Dendritic cell treated with granulocyte-macrophage colony-stimulating factor and Interleukin-4, amounts not matched to agents 40 ng/mL and 50 ng/mL, for 4 days (primary cell): ENCODE data around the gene TNFRSF9.
"Not testable (repeated sequence)": the region's sequence is repeated elsewhere in the genome, so short reads cannot be mapped to it uniquely, and the experiment has no call there.

Source experiments
- H3K27ac Mint-ChIP-seq: one replicate; pipeline ENCODE4 v1.8.0; 2022; ENCODE audit warnings: mild to moderate bottlenecking, mixed read lengths
- H3K27me3 Mint-ChIP-seq: one replicate; pipeline ENCODE4 v1.8.0; 2022; ENCODE audit warnings: mild to moderate bottlenecking, mixed read lengths
- H3K36me3 Mint-ChIP-seq: one replicate; pipeline ENCODE4 v1.8.0; 2022; ENCODE audit warnings: low read depth, mixed read lengths
- H3K4me1 Mint-ChIP-seq: one replicate; pipeline ENCODE4 v1.8.0; 2022; ENCODE audit warnings: low read depth, mixed read lengths
- H3K4me3 Mint-ChIP-seq: one replicate; pipeline ENCODE4 v1.8.0; 2022; ENCODE audit warnings: mild to moderate bottlenecking, moderate library complexity, mixed read lengths
- H3K9me3 Mint-ChIP-seq: one replicate; pipeline ENCODE4 v1.8.0; 2022; ENCODE audit warnings: mixed read lengths
- intact Hi-C: fragments of 100-400 bp; cut with micrococcal nuclease; formaldehyde crosslinking; loops from one replicate; pipeline ENCODE4 v1.15.0; 2022

The TNFRSF9 gene

DNA sequence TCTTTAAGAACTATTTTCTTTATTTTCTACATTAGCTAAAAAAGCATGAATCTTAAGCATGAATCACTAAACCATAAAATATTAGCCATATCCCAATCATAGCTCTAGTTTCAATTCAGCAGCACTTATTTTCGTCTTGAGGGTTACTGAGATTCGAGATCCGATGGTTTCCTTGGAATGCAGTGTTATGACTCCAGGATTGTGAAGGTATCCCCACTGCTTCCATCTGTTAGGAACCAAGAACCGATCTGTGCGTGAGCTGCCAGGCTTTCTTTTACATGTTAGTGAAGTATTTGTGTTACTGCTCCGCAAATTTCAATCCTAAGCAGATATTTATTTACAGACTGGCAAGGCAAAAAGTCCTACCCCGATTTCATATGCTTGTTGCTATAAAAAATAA, 18.8 kb downstream of the TNFRSF9 start:
- no peaks in the 10 kb centered on the region for H3K36me3 Mint-ChIP-seq
- H3K27ac Mint-ChIP-seq, result no peak overlapping the region
- no peaks in the 10 kb centered on the region for H3K9me3 Mint-ChIP-seq
- H3K27me3 Mint-ChIP-seq, result no peaks in the 10 kb centered on the region
- no peak overlapping the region for H3K4me3 Mint-ChIP-seq
- H3K4me1 Mint-ChIP-seq, result peaks cover 10% of the 10 kb centered on the region
- intact Hi-C loops, result no loop called here

DNA sequence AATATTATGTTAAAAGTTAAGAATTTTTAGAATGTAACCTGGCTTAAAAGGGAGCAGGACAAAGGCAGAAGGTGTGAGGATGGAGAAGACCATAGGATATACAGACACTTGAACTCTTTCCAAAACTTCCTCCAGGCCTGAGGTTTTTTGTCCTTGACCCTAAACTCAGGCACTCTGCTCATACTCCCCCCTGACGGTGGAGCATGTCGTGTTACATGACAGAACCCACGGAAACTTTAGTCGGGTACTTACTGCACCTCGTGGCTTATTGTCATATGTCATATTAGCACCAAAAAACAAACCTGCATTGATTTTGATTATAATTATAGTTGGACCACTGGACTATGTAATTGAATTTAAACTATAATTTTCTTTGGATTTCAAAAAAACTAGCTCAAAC, 20.8 kb downstream of the TNFRSF9 start:
- H3K4me3 Mint-ChIP-seq, result no peak overlapping the region
- H3K4me1 Mint-ChIP-seq, result peaks cover 10% of the 10 kb centered on the region
- intact Hi-C loops, result no loop called here
- H3K36me3 Mint-ChIP-seq, result no peaks in the 10 kb centered on the region
- H3K27me3 Mint-ChIP-seq, result no peaks in the 10 kb centered on the region
- H3K27ac Mint-ChIP-seq, result no peak overlapping the region
- H3K9me3 Mint-ChIP-seq, result no peaks in the 10 kb centered on the region

DNA sequence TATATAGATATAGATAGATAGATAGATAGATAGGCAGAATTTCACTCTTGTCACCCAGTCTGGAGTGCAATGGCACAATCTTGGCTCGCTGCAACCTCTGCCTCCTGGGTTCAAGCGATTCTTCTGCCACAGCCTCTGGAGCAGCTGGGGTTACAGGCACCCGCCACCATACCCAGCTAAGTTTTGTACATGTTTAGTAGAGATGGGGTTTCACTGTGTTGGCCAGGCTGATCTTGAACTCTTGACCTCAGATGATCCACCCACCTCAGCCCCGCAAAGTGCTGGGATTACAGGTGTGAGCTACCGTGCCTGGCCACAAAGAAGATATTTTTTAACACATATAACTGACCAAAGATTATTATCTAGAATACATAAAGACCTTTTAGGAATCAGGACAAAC, 22.7 kb downstream of the TNFRSF9 start:
- H3K4me3 Mint-ChIP-seq, H3K9me3 Mint-ChIP-seq, H3K27me3 Mint-ChIP-seq, intact Hi-C loops, H3K36me3 Mint-ChIP-seq, H3K27ac Mint-ChIP-seq: not testable (repeated sequence)
- peaks cover 16% of the 10 kb centered on the region for H3K4me1 Mint-ChIP-seq

DNA sequence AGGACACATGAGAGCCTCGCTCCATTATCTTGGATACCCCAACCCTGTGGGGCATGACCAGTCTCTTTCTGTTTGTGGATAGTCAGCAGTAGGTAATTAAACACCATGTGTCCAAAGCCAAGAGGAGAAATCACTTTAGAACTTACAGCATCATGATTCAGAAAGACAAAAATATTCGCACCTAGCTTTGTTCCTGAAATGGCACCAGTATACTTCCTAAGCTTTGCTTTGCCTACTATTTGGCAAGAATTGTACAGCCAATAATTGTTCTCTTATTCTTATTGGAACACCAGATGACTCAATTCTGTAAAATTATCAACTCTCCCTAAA, 24.2 kb downstream of the TNFRSF9 start:
- H3K27ac Mint-ChIP-seq, result no peak overlapping the region
- H3K27me3 Mint-ChIP-seq, result peaks cover 11% of the 10 kb centered on the region
- no peak overlapping the region for H3K4me3 Mint-ChIP-seq
- H3K4me1 Mint-ChIP-seq, result peaks cover 22% of the 10 kb centered on the region
- H3K36me3 Mint-ChIP-seq, result no peaks in the 10 kb centered on the region
- intact Hi-C loops, result no loop called here
- no peaks in the 10 kb centered on the region for H3K9me3 Mint-ChIP-seq

DNA sequence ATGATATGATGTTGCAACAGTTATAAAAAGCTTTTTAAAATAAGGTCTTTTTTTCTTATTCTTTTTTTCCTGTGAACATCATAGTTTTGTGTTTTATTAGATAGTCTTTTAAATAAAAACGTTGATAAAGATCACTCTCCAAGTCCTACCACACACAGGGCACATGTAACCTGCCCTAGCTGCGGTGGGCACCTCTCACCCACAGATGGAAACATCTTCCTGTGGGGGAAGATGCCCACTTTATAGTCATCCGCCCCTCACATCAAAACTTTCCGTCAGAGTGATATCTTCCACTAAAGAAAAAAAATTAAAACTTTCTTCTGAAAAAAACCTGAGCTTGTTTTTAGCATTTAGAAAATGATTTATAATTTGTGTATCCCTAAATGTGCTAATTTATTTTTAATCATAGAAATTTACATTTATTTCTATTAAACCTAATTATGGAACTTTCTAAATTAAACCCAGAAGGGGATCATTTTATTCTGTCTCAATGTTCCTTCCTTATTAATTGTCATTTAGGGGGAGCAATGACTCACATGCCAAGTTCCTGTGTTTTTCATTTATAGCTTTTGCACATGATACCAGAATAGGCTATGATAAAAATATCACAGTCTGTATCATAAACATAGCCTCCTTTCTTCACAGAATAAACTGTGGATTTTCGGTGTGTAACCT, 24.7 kb downstream of the TNFRSF9 start:
- H3K27ac Mint-ChIP-seq, result no peak overlapping the region
- H3K4me1 Mint-ChIP-seq, result peaks cover 21% of the 10 kb centered on the region
- intact Hi-C loops, result no loop called here

DNA sequence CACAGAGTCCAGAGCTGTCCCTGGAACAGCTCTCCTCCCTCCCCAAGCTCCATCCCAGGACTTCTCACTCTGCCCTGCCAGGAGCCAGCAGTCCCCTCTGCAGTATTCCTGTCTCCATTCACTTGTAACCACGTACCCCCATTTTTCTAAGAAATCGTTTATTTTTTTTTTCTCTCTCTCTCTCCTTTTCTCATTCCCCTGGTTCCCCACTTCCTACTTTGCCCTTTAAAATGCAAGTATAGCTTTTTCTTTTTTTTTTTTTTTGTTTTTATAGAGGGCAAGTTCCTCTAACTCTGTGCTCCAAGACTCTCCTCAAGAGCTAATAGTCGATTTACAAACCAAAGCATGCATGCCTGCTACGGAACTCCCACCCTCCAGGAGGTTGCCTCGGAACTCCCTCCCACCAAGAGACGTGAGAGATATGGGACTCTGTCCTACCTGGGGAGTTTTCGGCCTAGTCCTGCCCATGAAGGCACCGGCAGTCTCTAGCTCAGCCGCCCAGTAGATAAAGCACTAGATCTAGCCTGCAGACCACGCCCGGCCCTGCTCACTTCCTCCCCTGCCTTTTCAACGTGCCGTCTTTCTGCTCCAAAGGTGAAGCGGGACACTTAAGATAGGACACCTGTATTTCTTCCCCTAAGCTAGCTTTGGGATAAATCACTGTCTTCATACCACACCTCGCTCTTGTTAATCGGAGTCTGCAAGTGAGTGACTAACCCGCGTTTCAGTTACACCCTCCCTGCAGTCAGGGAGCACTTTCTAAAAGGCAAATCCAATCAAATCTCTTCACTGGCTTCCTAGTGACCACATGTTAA, 27.7 kb downstream of the TNFRSF9 start:
- H3K9me3 Mint-ChIP-seq, result no peaks in the 10 kb centered on the region
- H3K36me3 Mint-ChIP-seq, result no peaks in the 10 kb centered on the region
- H3K27me3 Mint-ChIP-seq, result peaks cover 11% of the 10 kb centered on the region
- H3K4me3 Mint-ChIP-seq, result no peak overlapping the region
- H3K4me1 Mint-ChIP-seq, result peaks cover 12% of the 10 kb centered on the region
- peak overlapping the region; percentile 23 for H3K27ac Mint-ChIP-seq
- intact Hi-C loops, result no loop called here

More for the DNA sequence above, 24.7 kb downstream of the TNFRSF9 start:
- Mint-ChIP-seq H3K9me3 (no peaks in the 10 kb centered on the region), H3K4me3 (no peak overlapping the region), H3K36me3 (no peaks in the 10 kb centered on the region), H3K27me3 (peaks cover 11% of the 10 kb centered on the region)

DNA sequence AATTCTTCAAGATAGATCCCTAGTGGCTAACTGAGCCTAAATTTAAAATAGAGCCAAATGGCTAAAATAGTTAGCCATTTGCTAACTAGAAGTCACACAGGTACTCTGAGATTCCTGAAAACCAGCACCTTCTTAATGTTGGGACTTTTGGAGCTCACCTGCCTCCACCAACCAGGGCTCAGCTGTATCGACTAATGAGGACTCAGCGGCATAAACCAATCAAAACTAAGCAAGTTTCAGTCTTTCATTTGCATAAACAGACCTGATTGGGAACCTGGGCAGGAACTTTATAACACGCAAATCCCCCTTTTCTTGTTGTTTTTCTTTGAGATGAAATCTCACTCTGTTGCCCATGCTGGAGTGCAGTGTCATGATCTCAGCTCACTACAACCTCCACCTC, 28.5 kb downstream of the TNFRSF9 start:
- H3K27ac Mint-ChIP-seq, result peak overlapping the region; percentile 23
- H3K4me3 Mint-ChIP-seq, result no peak overlapping the region
- peaks cover 11% of the 10 kb centered on the region for H3K27me3 Mint-ChIP-seq
- no peaks in the 10 kb centered on the region for H3K9me3 Mint-ChIP-seq
- H3K36me3 Mint-ChIP-seq, result no peaks in the 10 kb centered on the region
- intact Hi-C loops, result no loop called here
- H3K4me1 Mint-ChIP-seq, result peaks cover 12% of the 10 kb centered on the region

DNA sequence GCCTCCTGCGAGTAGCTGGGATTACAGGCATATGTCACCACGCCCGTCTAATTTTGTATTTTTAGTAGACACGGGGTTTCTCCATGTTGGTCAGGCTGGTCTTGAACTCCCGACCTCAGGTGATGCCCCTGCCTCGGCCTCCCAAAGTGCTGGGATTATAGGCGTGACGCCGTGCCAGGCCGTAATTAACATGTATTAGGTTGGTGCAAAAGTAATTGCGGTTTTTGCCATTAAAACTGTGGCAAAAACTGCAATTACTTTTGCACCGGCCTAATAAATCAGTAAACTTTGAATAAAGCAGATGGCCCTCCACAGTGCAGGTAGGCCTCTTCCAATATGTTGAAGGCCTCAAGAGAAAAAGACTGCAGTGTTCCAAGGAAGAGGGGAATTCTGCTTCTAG, 35.4 kb downstream of the TNFRSF9 start:
- Mint-ChIP-seq H3K4me1 (peaks cover 12% of the 10 kb centered on the region), H3K27me3 (peaks cover 3% of the 10 kb centered on the region), H3K4me3 (no peak overlapping the region), H3K27ac (no peak overlapping the region), H3K36me3 (no peaks in the 10 kb centered on the region), H3K9me3 (no peaks in the 10 kb centered on the region)
- intact Hi-C loops, result no loop called here

DNA sequence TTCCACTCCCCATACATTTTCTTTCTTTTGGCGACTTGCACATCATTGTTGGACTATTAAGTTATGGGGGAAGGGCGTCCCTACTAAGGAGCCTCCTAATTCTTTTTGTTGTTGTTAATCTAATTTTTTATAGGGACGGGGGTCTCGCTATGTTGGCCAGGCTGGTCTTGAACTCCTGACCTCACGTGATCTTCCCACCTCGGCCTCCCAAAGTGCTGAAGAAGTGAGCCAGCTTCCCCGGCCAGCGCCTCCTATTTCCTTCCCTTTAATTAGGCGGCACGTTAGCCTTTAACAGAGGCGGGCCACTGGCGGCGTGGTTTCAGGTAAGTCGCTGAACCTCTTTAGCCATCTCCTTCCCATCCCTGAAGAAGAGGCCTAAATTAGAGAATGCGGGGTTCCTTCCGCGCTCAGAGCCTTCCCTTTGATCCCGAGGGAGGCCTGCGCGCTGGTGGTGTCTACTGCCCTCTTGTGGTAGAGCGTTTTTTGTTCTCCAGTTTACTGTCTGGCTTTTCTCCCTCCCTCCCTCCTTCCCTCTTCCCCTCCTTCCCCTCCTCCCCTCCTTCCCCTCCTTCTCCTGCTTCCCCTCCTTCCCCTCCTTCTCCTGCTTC, 38.1 kb downstream of the TNFRSF9 start:
- Mint-ChIP-seq H3K4me1 (peaks cover 12% of the 10 kb centered on the region), H3K36me3 (no peaks in the 10 kb centered on the region), H3K4me3 (peak overlapping the region; percentile 34), H3K27me3 (peaks cover 3% of the 10 kb centered on the region), H3K27ac (peak overlapping the region; percentile 52), H3K9me3 (no peaks in the 10 kb centered on the region)
- intact Hi-C loops, result loop anchor here (2.0 to 5.0 kb wide), 2 partner anchors 68 to 235 kb away; no protein-coding TSS in a partner anchor

DNA sequence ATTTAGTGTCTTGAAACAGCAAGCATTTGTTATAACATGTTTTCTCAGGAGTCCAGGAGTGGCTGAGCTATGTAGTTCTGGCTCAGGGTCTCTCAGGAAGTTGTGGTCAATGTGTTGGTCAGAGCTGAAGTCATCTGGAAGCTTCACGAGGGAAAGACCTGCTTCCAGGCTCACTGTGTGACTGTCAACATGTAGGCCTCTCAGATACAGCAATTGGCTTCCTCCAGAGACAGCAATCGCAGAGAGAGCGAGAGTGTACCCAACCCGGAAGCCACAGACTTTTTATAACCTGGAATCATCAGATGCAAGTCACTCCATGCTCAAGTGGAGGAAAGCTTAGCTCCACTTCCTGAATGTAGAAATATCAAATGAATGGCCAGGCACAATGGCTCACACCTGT, 40.9 kb downstream of the TNFRSF9 start:
- Mint-ChIP-seq H3K27ac (no peak overlapping the region), H3K9me3 (no peaks in the 10 kb centered on the region), H3K36me3 (no peaks in the 10 kb centered on the region), H3K4me1 (peaks cover 12% of the 10 kb centered on the region), H3K27me3 (peaks cover 3% of the 10 kb centered on the region), H3K4me3 (no peak overlapping the region)
- intact Hi-C loops, result loop anchor here (5.0 kb wide), 1 partner anchor 232 kb away; no protein-coding TSS in a partner anchor

DNA sequence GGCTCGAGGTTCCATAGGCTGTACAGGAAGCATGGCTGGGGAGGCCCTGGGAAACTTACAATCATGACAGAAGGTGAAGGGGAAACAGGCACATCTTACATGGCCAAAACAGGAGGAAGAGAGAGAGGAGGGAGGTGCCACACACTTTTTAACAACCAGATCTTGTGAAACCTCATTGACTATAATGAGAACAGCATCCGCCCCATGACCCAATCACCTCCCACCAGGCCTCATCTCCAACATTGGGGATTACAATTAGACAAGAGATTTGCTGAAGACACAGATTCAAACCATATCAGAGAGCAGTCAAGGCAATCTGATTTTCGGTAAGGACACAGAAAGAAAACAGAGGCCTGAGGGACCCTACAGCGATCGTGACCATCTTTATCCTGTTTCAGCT, 41.7 kb downstream of the TNFRSF9 start:
- intact Hi-C loops, result no loop called here
- H3K27me3 Mint-ChIP-seq, result peaks cover 3% of the 10 kb centered on the region
- H3K27ac Mint-ChIP-seq, result no peak overlapping the region
- H3K9me3 Mint-ChIP-seq, result no peaks in the 10 kb centered on the region
- H3K4me1 Mint-ChIP-seq, result peaks cover 12% of the 10 kb centered on the region
- no peak overlapping the region for H3K4me3 Mint-ChIP-seq
- no peaks in the 10 kb centered on the region for H3K36me3 Mint-ChIP-seq

DNA sequence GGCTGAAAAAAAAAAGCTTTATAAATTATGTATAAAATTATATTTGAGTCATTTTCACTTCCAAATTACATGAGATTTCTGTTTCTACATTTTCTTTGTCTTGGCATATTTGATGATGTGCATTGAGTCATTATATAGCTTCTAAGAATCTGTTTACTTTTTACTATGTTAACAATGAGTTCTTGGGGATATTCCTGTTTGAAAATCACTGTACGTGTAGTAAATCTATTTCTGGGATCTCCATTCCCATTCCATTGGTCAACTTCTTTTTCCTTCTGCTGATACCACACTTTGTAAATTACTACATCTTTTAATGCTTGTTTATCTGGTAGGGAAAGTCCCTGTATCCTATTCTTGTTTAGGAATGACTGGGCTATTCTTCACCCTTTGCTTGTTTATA, 43.6 kb downstream of the TNFRSF9 start:
- H3K27ac Mint-ChIP-seq, result no peak overlapping the region
- H3K27me3 Mint-ChIP-seq, result peaks cover 3% of the 10 kb centered on the region
- intact Hi-C loops, result no loop called here
- no peaks in the 10 kb centered on the region for H3K9me3 Mint-ChIP-seq
- no peaks in the 10 kb centered on the region for H3K36me3 Mint-ChIP-seq
- no peak overlapping the region for H3K4me3 Mint-ChIP-seq
- peaks cover 5% of the 10 kb centered on the region for H3K4me1 Mint-ChIP-seq

DNA sequence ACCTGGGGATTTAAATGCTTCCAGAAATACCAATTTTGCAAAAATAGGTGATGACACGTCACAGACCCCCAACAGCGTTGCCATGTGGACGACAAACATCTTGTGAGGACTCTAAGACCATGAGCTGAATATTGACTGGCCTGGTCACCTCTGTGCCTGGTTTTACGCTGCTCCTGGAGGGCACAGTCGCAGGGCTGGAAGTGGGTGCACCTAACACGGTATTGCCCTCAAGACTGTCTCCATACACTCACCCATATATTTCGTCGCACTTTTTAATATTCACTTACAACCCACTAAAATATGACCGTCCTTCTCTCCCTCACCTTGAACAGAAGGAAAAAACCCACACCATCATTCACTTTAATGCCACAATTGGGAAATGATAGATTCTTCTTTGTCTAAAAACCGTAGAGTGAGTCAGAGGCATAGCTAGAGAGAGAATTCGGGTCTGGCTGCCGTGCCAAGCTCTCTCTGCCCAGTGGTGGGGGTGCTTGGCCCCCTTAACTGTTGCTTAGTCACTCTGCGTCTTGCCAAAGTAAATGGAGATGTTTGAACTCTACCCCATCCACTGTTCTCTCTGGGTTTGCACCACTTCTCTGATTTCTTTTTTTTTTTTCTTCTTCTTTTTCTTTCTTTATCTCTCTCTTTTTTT, 47.0 kb downstream of the TNFRSF9 start:
- Mint-ChIP-seq H3K9me3 (no peaks in the 10 kb centered on the region), H3K27me3 (peaks cover 6% of the 10 kb centered on the region), H3K36me3 (no peaks in the 10 kb centered on the region), H3K4me3 (no peak overlapping the region), H3K27ac (no peak overlapping the region), H3K4me1 (no peaks in the 10 kb centered on the region)
- intact Hi-C loops, result no loop called here

DNA sequence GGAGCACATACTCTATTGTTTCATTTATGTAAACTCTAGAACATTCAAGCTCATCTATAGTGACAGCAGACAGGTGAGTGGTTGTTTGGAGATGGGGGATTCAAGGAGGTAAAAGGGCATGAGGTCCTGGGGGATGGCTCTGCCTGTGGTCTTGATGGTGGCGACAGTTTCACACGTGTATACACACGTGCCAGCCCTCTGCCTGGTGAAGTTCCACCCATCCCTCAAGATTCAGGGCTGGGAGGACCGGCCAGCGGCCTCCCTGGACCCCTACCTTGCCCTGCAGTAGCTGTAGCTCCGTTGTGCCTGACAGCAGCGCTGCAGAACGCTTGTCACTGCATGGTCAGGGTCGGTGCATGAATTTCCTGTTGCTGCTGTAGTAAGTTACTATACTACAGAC, 48.8 kb downstream of the TNFRSF9 start:
- H3K4me3 Mint-ChIP-seq, result no peak overlapping the region
- H3K9me3 Mint-ChIP-seq, result no peaks in the 10 kb centered on the region
- no peak overlapping the region for H3K27ac Mint-ChIP-seq
- intact Hi-C loops, result no loop called here
- peaks cover 4% of the 10 kb centered on the region for H3K4me1 Mint-ChIP-seq
- H3K27me3 Mint-ChIP-seq, result peaks cover 11% of the 10 kb centered on the region
- no peaks in the 10 kb centered on the region for H3K36me3 Mint-ChIP-seq
